ENCODE results near the gene MBP. TPM values are rescaled to one million over a fixed set of nuclear protein-coding genes. Genes with fewer than 3 reads are reported as not detected.
A peak's percentile ranks its signal among the peaks of the same experiment; 100 is the strongest.

Gene MBP
- total and polyA plus RNA-seq, 5 experiments from 2014 or later = 89.2 to 148 (median 105) TPM

DNA sequence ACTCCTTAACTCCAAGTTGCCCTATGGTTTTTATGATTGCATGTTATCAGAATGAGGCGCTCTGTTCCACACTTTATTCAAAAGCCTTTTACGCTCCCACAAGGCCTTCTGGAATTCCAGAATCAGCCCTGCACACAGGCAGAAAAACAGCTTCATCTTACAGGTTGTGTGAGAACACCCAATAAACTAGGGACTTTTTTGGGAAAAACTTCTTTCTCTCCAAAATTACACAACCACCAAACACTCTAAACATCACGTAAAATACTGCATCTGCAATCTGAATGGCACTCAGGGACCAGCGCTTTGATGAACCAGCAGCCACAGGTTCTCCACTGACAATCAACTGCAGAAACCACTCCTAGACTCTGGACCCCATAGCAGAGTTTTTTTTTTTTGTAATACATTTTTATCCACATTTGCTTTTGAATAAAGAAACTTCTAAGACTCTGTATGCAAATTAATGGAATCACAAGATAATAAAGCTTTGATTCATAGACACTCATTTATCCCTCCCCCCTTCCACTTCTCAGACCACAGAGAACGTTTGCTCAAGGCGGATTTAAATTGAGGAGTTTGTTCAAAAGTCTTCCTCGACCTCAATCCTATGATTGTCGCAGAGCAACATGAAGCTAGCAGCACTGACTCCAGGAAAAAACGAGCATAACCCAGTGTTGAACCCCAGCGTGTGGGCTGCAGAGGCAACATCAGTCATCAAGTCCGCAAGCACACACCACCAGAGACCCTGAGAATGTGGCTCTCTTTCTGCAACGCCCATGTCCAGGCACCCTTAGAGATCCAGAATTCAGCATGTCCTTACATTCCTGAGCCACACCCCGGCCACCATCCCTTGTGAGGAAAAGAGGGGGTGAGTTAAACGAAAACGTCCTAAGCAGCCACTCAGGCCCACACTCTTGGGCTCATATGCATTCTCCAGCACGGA lies 116.5 kb downstream of the MBP start:
- DNase-seq (no peak), ATAC-seq (no peak)
- Mint-ChIP-seq H3K27ac (peak overlapping the region in 7 of 10 donors; percentile 41 to 84 (median 66)), H3K4me1 (peaks cover 22 to 54% (median 30%) of the 10 kb centered on the region in 4 donors), H3K27me3 (no peaks in the 10 kb centered on the region), H3K4me3 (no peak overlapping the region), H3K36me3 (peaks cover 0 to 80% (median 15%) of the 10 kb centered on the region in 3 donors), H3K9me3 (peaks cover 0 to 8% (median 0%) of the 10 kb centered on the region in 9 donors)
- POLR2A ChIA-PET = no interaction called here

DNA sequence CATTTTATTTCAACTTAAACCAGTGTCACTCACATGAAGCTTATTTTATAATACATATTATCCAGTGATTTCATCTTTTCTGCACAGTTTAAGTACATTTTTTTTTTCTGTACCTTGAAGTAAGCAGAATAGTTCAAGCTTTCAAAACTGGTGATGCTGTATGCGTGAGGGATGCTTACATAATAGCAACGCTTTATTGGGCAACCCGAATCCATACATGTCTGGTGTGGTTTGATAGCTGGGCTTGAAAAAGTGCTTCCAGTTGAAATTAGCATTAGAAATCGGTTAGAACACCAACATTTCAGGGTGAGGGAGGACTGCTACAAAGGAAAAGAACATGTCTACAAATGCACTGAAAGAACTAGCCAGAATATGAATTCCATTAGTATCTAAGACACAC lies 117.4 kb downstream of the MBP start:
- POLR2A ChIA-PET = no interaction called here

DNA sequence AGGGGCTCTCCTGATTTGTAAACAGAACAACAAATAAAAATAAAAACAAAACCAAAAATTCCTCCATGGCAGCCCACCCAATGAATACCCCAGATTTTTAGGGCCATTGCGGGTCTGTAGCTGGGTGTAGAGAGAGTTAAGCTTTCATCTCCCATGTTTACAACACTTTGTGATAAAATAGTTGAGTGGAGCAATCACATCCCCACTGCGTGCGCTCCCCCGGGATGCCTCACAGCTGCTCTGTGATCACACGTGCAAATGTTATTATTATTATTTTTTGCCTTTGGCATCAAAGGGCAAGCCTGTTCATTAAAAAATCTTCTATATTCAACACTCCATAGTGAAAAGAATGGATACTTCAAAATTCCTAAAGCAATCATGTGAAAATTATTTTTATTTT lies 118.0 kb downstream of the MBP start:
- H3K4me1 Mint-ChIP-seq = peaks cover 21 to 44% (median 27%) of the 10 kb centered on the region in 4 donors
- no peak for DNase-seq
- no peak overlapping the region for H3K27ac Mint-ChIP-seq
- peaks cover 0 to 8% (median 0%) of the 10 kb centered on the region in 9 donors for H3K9me3 Mint-ChIP-seq
- no peak for ATAC-seq
- no peaks in the 10 kb centered on the region for H3K27me3 Mint-ChIP-seq
- no peak overlapping the region for H3K4me3 Mint-ChIP-seq
- peaks cover 0 to 89% (median 17%) of the 10 kb centered on the region in 3 donors for H3K36me3 Mint-ChIP-seq
- POLR2A ChIA-PET = no interaction called here

More for the DNA sequence above, 117.4 kb downstream of the MBP start:
- H3K4me3 Mint-ChIP-seq = no peak overlapping the region
- peaks cover 0 to 85% (median 14%) of the 10 kb centered on the region in 3 donors for H3K36me3 Mint-ChIP-seq
- peak overlapping the region in 2 of 10 donors; percentile 12 to 51 for H3K27ac Mint-ChIP-seq
- H3K27me3 Mint-ChIP-seq = no peaks in the 10 kb centered on the region
- H3K9me3 Mint-ChIP-seq = peaks cover 0 to 8% (median 0%) of the 10 kb centered on the region in 9 donors
- H3K4me1 Mint-ChIP-seq = peaks cover 24 to 46% (median 30%) of the 10 kb centered on the region in 4 donors
- DNase-seq (no peak), ATAC-seq (no peak)

DNA sequence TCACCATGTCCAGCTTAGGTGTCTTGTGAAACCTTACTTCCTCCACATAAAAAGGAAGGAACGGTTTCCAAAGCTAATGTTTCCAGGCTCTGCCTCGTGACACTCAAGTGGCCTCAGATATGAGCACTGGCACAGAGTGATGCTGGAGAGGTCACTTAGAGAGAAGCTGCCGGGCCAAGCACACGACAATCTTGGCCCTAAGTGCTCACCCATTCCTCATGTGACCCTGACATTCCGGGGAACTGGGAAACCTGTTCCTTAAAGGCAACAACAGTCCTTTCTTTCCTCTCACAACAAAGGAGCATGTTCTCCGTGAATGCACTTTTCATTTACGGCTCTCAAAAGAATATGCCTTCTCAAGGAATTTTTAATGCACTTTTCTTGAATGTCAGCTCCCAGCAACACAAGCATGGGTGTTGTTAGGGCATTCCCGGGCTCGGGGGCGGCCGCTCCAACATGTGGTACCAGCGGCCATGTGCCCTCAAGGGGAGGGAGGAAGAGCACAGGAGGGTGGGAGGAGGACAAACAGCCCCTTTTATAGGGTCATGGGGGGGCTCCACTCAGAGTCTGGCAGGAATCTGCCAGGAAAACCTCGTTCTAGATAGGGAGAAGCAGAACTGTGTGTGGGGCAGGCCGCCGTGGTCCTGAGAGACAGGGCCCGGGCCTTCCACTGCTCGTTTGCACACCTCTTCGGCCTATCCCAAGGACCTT lies 118.6 kb downstream of the MBP start:
- POLR2A ChIA-PET = no interaction called here
- no peak for DNase-seq
- Mint-ChIP-seq H3K36me3 (peaks cover 0 to 85% (median 17%) of the 10 kb centered on the region in 3 donors), H3K4me3 (no peak overlapping the region), H3K4me1 (peaks cover 17 to 40% (median 22%) of the 10 kb centered on the region in 4 donors), H3K9me3 (peaks cover 0 to 5% (median 0%) of the 10 kb centered on the region in 9 donors), H3K27me3 (no peaks in the 10 kb centered on the region), H3K27ac (peak overlapping the region in 2 of 10 donors; percentile 66 to 71)
- ATAC-seq = no peak

DNA sequence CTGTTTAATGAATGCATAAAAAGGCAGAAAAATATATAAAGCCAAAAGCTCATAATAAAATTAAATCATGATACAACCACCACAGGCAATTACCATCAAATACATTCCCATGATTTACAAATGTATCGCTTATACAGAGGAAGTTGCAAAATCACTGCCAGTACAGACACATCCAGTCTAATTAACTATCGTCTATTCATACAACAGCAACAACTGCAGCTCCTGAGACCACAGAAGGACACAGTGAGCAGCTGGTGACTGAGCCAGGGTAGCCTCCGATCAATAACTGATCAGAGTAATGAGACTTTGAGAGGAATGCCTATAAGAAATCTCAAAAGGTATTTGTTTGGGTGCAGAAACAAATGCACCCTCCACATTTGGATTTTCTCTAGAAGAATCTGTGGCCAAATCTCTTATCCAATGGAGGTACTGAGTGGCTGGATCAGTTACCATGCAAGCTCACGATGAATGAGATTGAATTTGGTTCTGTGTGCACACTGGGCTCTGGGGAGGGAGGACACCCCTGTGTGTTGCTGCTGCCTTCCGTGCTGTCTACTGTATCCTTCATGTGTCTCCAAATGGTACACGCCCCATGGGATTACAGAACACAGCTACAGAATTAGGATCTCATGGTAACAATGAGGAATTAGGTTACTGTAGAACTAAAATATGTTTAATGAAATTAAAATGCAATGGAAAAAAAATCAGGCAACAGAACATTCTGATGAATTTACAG lies 119.6 kb downstream of the MBP start:
- DNase-seq (no peak), ATAC-seq (no peak)
- H3K9me3 Mint-ChIP-seq = no peaks in the 10 kb centered on the region
- H3K36me3 Mint-ChIP-seq = peaks cover 0 to 81% (median 17%) of the 10 kb centered on the region in 3 donors
- H3K4me3 Mint-ChIP-seq = peak overlapping the region in 1 of 10 donors; percentile 4
- peak overlapping the region in 5 of 10 donors; percentile 29 to 64 (median 43) for H3K27ac Mint-ChIP-seq
- POLR2A ChIA-PET = no interaction called here
- H3K4me1 Mint-ChIP-seq = peaks cover 15 to 37% (median 17%) of the 10 kb centered on the region in 4 donors
- no peaks in the 10 kb centered on the region for H3K27me3 Mint-ChIP-seq

DNA sequence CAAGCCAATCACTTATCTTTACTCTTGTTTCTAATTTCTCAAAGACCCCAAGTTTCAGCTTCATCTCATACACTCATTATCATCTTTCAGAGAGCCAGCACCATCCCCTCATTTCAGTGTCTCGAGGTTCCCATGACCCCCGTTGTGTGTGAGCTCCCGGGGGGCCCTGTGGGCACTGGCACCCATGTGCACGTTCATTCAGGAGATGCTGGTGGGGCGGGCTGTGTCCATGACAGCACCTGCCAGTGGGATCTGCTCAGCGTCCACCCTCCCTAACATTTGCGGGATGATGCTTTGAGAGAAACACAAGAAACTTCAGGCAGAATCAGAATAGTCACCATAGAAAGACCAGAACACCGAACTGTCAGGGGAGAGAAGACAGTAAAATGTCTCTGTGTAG lies 120.5 kb downstream of the MBP start:
- POLR2A ChIA-PET = no interaction called here
- no peaks in the 10 kb centered on the region for H3K9me3 Mint-ChIP-seq
- no peak overlapping the region for H3K4me3 Mint-ChIP-seq
- H3K27ac Mint-ChIP-seq = peak overlapping the region in 3 of 10 donors; percentile 25 to 64 (median 27)
- ATAC-seq (no peak), DNase-seq (no peak)
- H3K36me3 Mint-ChIP-seq = peaks cover 0 to 77% (median 12%) of the 10 kb centered on the region in 3 donors
- H3K27me3 Mint-ChIP-seq = no peaks in the 10 kb centered on the region
- H3K4me1 Mint-ChIP-seq = peaks cover 15 to 35% (median 20%) of the 10 kb centered on the region in 4 donors

DNA sequence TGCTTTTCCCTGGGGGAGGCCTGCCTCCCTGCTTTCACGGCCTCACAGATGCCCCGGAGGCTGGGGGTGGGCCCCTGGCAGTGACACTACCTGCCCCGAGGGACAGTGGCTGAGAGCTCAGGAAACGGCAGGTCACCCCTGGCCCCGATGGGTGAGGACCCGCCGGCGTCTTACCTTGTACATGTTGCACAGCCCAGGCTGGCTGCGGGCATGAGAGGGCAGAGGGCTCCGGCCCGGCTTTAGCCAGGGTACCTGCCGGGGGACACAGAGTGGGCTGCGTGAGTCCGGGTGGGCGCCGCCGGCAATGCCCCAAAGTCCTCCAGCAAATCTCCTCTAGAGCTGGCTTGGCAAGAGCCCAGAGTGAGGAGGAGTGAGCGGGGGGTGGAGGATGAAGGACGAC lies 122.9 kb downstream of the MBP start:
- Mint-ChIP-seq H3K27ac (peak overlapping the region in 1 of 10 donors; percentile 40), H3K4me3 (no peak overlapping the region), H3K9me3 (no peaks in the 10 kb centered on the region), H3K4me1 (peaks cover 20 to 48% (median 31%) of the 10 kb centered on the region in 4 donors), H3K36me3 (peaks cover 0 to 58% (median 10%) of the 10 kb centered on the region in 3 donors), H3K27me3 (no peaks in the 10 kb centered on the region)
- DNase-seq (no peak), ATAC-seq (no peak)
- POLR2A ChIA-PET = no interaction called here

DNA sequence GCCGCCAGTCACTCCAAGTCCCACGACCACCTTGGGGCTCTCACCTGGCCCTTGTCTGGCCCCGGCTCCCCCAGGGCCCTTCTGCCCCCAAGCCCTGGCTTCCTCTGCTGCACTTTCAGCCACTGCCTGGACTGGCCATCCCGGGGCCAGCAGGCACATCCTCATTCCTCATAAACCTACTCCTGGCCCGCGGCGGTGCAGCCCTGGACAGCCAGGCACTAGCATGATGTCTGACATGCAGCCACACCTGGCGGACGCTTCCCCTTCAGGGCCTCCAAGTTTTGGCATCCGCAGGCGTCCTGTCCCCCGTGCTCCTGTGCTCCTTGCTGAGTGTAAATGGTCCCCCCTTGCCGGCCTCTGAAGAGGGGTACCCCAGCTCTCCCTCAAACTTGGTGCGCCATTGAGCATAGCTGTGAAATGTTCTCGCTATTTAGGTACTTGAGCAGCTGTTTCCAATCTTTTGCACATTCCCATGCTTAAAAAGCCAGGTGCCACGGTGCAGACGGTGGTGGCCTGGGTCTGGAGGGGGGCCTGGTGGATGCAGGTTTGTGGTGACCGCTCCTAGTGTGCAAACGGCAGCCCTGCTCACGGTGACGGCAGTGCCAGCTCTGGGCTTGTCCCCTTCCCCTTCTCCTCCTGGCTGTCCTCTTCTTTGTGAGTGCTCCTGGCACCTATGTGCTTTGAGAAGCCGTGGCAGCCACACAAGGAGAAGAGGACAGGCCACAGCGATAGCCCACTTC lies 123.8 kb downstream of the MBP start:
- ATAC-seq = no peak
- Mint-ChIP-seq H3K9me3 (no peaks in the 10 kb centered on the region), H3K36me3 (peaks cover 0 to 52% (median 10%) of the 10 kb centered on the region in 3 donors), H3K4me3 (no peak overlapping the region), H3K27ac (peak overlapping the region in 5 of 10 donors; percentile 25 to 71 (median 41)), H3K4me1 (peaks cover 21 to 56% (median 39%) of the 10 kb centered on the region in 4 donors), H3K27me3 (no peaks in the 10 kb centered on the region)
- no peak for DNase-seq
- POLR2A ChIA-PET = no interaction called here

DNA sequence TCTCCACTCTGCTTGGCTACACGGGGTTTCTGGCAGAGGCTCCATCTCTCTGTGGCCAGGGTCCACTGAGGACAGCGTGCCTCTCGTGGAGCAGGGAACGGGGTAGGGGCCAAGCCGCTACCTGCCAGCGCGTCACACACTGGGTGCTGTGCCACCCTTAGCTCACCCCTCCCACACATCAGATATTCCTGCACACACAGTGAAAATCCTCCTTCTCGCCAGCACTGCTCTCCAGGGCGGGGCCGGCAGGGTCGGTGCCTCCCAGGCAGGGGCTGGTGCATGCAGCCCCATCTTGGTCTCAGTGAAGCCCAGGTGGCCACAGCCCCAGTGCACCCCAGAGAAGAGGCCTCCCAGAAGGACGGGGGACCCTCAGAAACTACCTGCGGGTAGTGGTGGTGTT lies 124.6 kb downstream of the MBP start:
- H3K4me3 Mint-ChIP-seq = peak overlapping the region in 1 of 10 donors; percentile 22
- H3K4me1 Mint-ChIP-seq = peaks cover 17 to 51% (median 37%) of the 10 kb centered on the region in 4 donors
- peaks cover 0 to 45% (median 7%) of the 10 kb centered on the region in 3 donors for H3K36me3 Mint-ChIP-seq
- H3K27me3 Mint-ChIP-seq = no peaks in the 10 kb centered on the region
- no peak for DNase-seq
- peak overlapping the region in 3 of 10 donors; percentile 51 to 80 (median 66) for H3K27ac Mint-ChIP-seq
- ATAC-seq = no peak
- POLR2A ChIA-PET = no interaction called here
- no peaks in the 10 kb centered on the region for H3K9me3 Mint-ChIP-seq

DNA sequence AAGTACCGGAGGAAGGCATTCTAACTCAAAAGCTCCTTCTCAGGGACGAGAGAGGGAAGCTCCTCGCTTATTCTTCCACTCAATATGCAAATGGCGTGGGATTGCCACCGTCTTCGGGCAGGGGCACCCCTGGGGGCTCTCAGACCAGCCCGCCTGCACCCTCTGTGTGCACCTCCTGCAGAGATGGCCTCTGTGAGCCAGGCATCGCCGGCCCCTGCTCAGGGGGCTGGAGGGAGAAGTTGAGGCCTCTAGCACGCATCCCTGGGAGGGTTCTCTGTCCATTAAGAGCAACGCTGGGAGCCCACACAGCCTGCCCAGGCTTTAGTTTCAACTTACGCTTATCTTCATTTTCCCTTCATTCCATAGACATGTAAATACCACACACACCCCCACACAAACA lies 125.3 kb downstream of the MBP start:
- DNase-seq (no peak), ATAC-seq (no peak)
- H3K4me3 Mint-ChIP-seq = peak overlapping the region in 2 of 10 donors; percentile 12 to 32
- no peaks in the 10 kb centered on the region for H3K27me3 Mint-ChIP-seq
- H3K27ac Mint-ChIP-seq = peak overlapping the region in 3 of 10 donors; percentile 24 to 78 (median 51)
- H3K9me3 Mint-ChIP-seq = no peaks in the 10 kb centered on the region
- peaks cover 16 to 48% (median 38%) of the 10 kb centered on the region in 4 donors for H3K4me1 Mint-ChIP-seq
- peaks cover 0 to 38% (median 7%) of the 10 kb centered on the region in 3 donors for H3K36me3 Mint-ChIP-seq
- POLR2A ChIA-PET = no interaction called here

DNA sequence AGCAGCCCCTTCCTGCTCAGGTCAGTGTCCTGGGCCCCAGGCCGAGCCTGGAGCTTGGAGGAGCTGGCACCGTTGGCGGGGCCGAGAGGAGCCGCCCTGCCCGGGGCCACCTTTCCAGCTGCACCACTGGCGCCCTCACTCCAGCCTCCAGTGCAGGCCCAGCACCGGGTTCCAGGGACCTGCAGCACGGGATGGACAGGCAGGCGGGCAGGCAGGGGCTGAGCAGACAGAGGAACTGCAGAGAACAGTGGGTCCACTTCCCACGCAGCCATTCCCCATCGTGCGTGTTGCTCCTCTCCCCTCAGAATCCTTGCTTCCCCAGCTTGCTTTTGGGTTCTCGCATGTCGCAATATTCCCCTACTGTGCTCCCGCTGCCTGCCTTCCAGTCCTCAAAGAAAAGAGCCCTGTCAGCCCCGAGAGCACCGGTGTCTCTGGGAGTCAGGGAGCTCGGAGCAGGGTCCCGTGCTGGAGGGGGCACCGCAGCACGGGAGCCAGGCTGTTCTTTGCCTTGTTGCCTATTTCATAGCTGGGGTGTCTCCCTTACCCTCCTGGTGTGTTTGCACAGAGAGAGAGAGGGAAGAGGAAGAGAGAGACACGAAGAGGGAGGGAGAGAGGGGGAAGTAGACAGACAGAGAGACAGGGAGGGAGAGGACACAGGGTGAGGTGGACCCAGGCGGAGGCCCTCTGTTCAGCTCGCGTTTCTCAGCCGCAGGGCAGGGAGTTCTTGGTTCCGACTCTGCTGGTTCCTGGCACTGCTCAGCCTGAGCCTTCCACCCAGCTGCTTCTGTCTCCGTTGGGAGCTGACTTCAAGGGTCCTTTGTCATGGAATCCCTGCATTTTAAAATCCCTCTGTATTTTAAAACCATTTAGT lies 126.0 kb downstream of the MBP start:
- Mint-ChIP-seq H3K36me3 (peaks cover 0 to 31% (median 5%) of the 10 kb centered on the region in 3 donors), H3K9me3 (no peaks in the 10 kb centered on the region), H3K27ac (peak overlapping the region in 2 of 10 donors; percentile 37 to 49), H3K27me3 (no peaks in the 10 kb centered on the region), H3K4me3 (peak overlapping the region in 4 of 10 donors; percentile 19 to 32 (median 25)), H3K4me1 (peaks cover 13 to 44% (median 34%) of the 10 kb centered on the region in 4 donors)
- POLR2A ChIA-PET = interaction anchor here (1.2 kb wide), 1 partner anchor 47 kb away, joined by 5 read pairs; no protein-coding TSS in a partner anchor
- ATAC-seq (no peak), DNase-seq (no peak)
